Activated T-helper 2 cell treated with anti-CD3 and anti-CD28 coated beads, Interferon-gamma antibody, Interleukin-2, Interleukin-4, amounts not matched to agents 10 μg/mL and 5 μg/mL and 100 μg/mL, durations not matched to agents 14 hours and 24 hours and 36 hours (primary cell): ENCODE results near the gene ADAM8. TPM values are rescaled to one million over a fixed set of nuclear protein-coding genes. Genes with fewer than 3 reads are reported as not detected.
A peak's percentile ranks its signal among the peaks of the same experiment; 100 is the strongest.

Experiments
- DNase-seq: peaks from one replicate; pipeline ENCODE4 v3.0.0; 2021; ENCODE audit warnings: low spot score
- H3K27ac Mint-ChIP-seq: one replicate; pipeline ENCODE4 v1.8.0; 2021; ENCODE audit warnings: mixed read lengths
- H3K27me3 Mint-ChIP-seq: one replicate; pipeline ENCODE4 v1.8.0; 2021; ENCODE audit warnings: low read depth, mixed read lengths
- H3K36me3 Mint-ChIP-seq: one replicate; pipeline ENCODE4 v1.8.0; 2021; ENCODE audit warnings: low read depth, mixed read lengths
- H3K4me1 Mint-ChIP-seq: one replicate; pipeline ENCODE4 v1.8.0; 2021; ENCODE audit warnings: low read depth, mixed read lengths
- H3K4me3 Mint-ChIP-seq: one replicate; pipeline ENCODE4 v1.8.0; 2021; ENCODE audit warnings: low read depth, mild to moderate bottlenecking, moderate library complexity, mixed read lengths
- H3K9me3 Mint-ChIP-seq: one replicate; pipeline ENCODE4 v1.8.0; 2021; ENCODE audit warnings: mixed read lengths
- intact Hi-C: fragments of 100-400 bp; cut with micrococcal nuclease; formaldehyde crosslinking; loops from one replicate; pipeline ENCODE4 v1.15.1; 2023
- total RNA-seq: library from RNA; stranded (reverse); gene quantifications from 2 replicates; pipeline ENCODE4 v1.2.3, GENCODE V29; 2022

ADAM8 gene
- total RNA-seq, 1 donor from 2014 or later, result 214 TPM

DNA sequence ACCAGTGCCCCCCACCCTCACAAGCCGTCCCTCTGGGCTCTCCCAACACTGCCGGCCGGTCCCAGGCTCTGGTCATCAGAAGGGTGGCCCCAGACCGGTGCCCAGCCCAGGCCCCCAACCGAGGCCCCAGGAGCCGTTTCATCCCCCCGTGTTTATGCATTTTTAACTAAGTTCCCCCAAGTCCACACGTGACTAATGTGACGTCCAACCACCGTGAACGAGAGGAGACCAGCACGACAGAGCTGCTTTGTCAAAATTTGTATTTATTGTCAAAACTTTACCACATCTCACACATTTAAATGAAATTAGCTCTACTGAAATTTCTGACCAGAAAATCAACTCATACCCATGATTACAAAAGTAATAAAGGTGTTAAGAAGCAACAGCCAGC lies 30.4 kb downstream of the ADAM8 start:
- H3K27me3 Mint-ChIP-seq, result peaks cover 13% of the 10 kb centered on the region
- H3K4me1 Mint-ChIP-seq, result peaks cover 7% of the 10 kb centered on the region
- no peak for DNase-seq
- no peaks in the 10 kb centered on the region for H3K9me3 Mint-ChIP-seq
- H3K4me3 Mint-ChIP-seq, result no peak overlapping the region
- H3K36me3 Mint-ChIP-seq, result no peaks in the 10 kb centered on the region
- no peak overlapping the region for H3K27ac Mint-ChIP-seq
- intact Hi-C loops, result no loop called here

DNA sequence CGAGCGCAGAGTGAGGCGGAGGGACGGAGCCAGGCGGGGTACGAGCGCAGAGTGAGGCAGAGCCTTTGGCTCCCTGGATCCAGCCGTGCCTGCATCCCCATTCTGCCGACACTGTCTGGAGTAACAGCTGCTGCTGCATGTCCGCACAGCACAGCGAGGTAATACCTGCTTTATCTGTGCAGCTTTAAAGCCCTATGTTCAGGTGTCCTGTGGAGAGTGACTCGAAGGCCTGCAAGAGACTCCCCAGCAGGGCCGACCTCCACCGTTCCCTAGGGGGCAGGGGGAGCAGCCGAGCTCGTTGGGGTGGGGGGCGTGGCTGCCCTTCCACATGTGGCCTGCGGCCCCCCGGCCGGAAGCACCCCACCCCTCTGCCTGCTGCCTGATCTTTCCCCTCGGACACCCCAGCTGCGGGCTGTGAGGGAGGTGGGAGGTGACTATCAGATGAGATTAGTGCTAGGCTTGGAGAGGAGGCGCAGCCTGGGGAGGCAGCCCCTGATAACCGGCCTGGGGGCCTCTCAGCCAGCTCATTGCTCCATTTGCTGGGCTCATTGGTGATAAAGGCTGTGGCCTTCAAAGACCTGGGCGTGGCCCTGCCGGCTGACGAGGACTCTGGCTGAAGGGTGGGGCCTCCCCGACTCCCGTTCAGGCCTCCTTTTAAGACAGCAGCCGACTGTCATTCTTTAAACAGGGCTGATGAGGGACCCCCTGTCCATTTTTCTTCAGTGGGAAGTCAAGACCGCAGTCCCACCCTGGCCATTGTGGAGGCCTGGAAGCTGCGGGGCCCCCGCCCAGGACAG lies 31.0 kb downstream of the ADAM8 start:
- no peaks in the 10 kb centered on the region for H3K9me3 Mint-ChIP-seq
- H3K4me1 Mint-ChIP-seq, result peaks cover 10% of the 10 kb centered on the region
- peaks cover 19% of the 10 kb centered on the region for H3K27me3 Mint-ChIP-seq
- H3K27ac Mint-ChIP-seq, result no peak overlapping the region
- no peak overlapping the region for H3K4me3 Mint-ChIP-seq
- no peak for DNase-seq
- no peaks in the 10 kb centered on the region for H3K36me3 Mint-ChIP-seq
- intact Hi-C loops, result no loop called here

DNA sequence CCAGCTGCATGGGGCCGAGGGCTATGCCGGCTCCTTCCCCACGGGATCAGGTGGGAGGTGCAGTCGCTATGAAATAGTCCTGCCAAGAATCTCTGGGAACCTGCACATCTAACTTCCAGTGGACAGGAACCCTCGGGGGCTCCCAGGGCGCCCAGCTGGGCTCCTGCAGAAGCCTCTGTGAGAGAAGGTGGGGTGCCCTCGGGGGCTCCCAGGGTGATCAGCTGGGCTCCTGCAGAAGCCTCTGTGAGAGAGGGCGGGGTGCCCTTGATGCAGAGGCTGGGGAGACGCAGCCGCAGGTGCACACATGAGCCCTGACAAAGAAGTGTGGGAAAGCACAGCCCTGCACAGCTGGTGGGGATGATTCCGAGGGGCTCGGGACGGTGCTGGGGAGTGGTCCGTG lies 33.1 kb downstream of the ADAM8 start:
- H3K9me3 Mint-ChIP-seq, result no peaks in the 10 kb centered on the region
- H3K4me3 Mint-ChIP-seq, result no peak overlapping the region
- H3K4me1 Mint-ChIP-seq, result peaks cover 10% of the 10 kb centered on the region
- intact Hi-C loops, result no loop called here
- no peaks in the 10 kb centered on the region for H3K36me3 Mint-ChIP-seq
- H3K27ac Mint-ChIP-seq, result no peak overlapping the region
- DNase-seq, result no peak
- peaks cover 29% of the 10 kb centered on the region for H3K27me3 Mint-ChIP-seq

DNA sequence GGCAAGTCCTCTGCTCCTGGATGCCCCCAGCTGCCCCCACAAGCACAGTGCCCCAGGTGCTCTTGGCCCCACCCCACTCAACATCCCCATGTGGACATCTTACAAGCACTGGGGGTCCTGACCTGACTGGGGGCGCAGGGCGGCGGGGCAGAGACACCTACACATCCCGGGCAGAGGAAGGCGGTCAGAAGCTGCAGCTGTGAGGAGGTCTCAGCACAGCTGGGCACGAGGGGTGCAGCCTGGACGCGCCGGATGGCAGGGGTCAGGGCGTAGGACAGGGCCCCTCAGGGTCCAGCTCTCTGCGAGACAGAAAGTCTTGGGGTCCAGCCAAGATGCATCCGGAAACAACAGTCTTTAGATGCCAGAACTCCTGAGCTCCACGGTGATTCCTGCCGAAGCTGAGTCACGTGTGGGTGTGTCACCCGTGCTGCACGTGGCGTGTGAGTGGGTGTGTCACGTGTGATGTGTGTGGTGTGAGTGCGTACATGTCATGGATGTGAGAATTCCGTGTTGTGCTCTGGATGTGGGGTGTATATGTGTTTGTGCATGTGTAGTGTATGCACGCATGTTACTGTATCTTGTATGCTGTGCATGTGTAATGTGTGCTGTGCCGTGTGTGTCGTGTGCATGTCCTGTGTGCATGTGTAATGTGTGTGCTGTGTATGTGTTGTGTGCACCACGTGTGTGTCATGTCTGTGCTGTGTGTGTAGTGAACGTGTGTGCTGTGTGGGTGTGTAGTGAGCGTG lies 33.9 kb downstream of the ADAM8 start:
- Mint-ChIP-seq H3K27ac (no peak overlapping the region), H3K9me3 (no peaks in the 10 kb centered on the region), H3K36me3 (no peaks in the 10 kb centered on the region), H3K4me3 (no peak overlapping the region), H3K4me1 (peaks cover 10% of the 10 kb centered on the region), H3K27me3 (peaks cover 34% of the 10 kb centered on the region)
- intact Hi-C loops, result no loop called here
- DNase-seq, result no peak

DNA sequence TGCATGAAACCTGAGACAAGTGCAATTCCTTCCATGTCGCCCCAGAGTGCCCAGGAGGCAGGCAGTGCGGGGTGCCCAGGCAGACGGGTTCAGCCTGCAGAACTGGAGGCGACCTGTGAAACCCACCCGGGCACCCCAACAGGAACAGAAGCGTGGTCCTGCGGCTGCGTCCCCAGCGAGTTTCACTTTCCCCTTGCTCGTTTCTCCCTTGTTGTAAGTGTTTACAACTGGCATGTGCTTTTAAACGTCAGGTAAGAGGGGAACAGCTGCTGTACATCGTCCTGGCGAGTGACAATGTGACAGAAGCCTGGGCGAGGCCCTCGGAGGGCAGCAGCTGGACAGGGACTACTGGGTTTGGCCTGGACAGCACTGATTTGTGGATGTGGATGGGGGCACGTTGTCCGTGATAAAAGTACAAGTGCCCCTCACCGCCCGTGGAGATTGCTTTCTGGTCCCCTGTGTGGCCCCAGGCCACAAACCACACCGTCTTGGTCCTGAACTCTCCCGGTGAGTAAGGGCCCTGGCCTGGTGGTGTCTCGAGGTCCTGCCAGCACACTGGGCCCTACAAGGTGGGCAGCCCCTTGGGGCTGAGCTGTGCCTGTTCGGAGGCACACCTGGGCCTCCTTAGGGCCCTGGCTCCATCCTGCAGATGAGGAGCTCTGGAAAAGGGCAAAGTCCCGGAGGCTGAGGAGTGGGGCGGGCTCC lies 35.0 kb downstream of the ADAM8 start:
- no peak overlapping the region for H3K27ac Mint-ChIP-seq
- H3K4me3 Mint-ChIP-seq, result peak overlapping the region; percentile 47
- H3K4me1 Mint-ChIP-seq, result peaks cover 10% of the 10 kb centered on the region
- no peak for DNase-seq
- intact Hi-C loops, result no loop called here
- no peaks in the 10 kb centered on the region for H3K9me3 Mint-ChIP-seq
- no peaks in the 10 kb centered on the region for H3K36me3 Mint-ChIP-seq
- peaks cover 34% of the 10 kb centered on the region for H3K27me3 Mint-ChIP-seq

DNA sequence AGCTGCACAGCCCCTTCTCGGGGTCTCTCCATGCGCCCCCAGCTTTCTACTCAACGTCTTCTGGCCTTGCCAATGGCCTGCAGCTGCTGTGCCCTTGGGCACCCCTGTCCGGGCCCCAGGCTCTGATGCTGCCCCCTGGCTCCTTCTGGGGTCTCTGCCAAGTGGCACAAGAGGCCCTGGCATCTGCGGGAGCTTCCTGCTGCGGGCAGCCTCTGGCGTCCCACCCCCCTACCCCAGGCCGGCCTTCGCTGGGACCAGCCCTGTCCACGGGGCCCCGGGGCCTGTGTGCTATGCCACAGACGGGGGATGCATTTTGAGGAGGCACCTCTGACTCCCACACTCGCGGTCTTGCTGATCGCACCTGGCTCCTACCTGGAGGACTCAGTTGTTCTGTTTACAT lies 36.7 kb downstream of the ADAM8 start:
- Mint-ChIP-seq H3K4me1 (peaks cover 12% of the 10 kb centered on the region), H3K27me3 (peaks cover 39% of the 10 kb centered on the region), H3K36me3 (no peaks in the 10 kb centered on the region), H3K4me3 (no peak overlapping the region), H3K9me3 (no peaks in the 10 kb centered on the region), H3K27ac (no peak overlapping the region)
- intact Hi-C loops, result loop anchor here (10.0 kb wide), 2 partner anchors 295 to 455 kb away; partner anchors contain the start of gene NKX6-2
- DNase-seq, result no peak

DNA sequence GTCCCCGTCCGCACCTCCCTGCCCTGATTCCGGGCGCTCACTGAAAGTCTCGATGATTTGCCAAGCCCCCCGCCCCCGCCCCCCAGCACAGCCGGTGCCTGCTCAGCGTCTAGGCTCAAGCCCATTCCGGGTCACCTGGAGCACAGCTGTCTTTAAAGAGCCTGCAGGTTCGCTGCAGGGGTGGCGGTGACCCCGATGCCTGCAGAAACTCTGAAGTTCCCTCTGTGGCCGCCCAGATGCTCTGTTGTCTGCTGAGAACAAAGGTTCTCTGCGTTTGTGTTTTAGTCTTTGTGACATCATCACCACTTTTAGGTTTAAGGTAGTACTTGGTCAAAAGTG lies 38.2 kb downstream of the ADAM8 start:
- intact Hi-C loops, result loop anchor here (10.0 kb wide), 2 partner anchors 296 to 454 kb away; partner anchors contain the start of gene NKX6-2
- Mint-ChIP-seq H3K27me3 (peaks cover 51% of the 10 kb centered on the region), H3K27ac (no peak overlapping the region), H3K4me3 (no peak overlapping the region), H3K4me1 (peaks cover 13% of the 10 kb centered on the region), H3K9me3 (no peaks in the 10 kb centered on the region), H3K36me3 (no peaks in the 10 kb centered on the region)
- DNase-seq, result no peak

DNA sequence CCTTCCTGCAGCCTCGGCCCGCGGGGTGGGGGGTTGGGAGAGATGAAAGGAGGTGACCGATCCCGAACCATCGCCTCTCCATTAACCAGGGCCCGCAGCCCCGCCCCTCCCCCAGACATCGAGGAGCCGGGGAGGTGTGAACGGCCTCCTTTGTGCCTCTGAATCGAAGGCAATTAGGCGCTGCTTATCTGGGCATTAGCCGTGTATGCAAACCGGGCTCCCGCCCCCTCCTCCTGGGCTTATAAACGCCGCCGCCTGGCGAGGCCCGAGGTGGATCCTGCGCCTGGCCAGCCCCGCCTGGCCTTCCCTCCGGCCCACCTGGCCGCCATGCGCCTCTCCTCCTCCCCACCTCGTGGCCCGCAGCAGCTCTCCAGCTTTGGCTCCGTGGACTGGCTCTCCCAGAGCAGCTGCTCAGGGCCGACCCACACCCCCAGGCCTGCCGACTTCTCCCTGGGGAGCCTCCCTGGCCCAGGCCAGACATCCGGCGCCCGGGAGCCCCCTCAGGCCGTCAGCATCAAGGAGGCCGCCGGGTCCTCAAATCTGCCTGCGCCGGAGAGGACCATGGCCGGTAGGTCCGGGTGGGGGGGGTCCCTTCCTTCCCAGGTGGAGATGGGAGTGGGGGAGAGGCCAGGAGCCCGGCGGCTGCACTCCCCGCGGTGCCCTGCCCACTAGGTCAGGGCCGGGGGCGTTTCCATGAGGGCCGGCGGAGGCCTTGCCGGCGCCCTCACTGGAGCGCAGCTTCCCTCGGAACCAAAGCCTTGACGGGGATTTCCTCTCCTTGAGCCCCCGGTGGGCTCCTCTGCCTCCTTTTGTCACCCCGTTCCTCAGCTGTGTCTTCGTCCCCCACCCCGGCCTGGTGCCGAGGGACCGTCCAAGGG lies 38.8 kb downstream of the ADAM8 start, which contains the start of gene VENTX:
Gene VENTX (plus strand): TSS at position 268 of the 878 bp plus-strand sequence. CDS start 60 bp downstream, at position 328.
- peaks cover 13% of the 10 kb centered on the region for H3K4me1 Mint-ChIP-seq
- no peaks in the 10 kb centered on the region for H3K9me3 Mint-ChIP-seq
- DNase-seq, result no peak
- no peak within 1 kb of the TSS for H3K4me3 Mint-ChIP-seq
- peaks cover 56% of the 10 kb centered on the region for H3K27me3 Mint-ChIP-seq
- no peak within 1 kb of the TSS for H3K27ac Mint-ChIP-seq
- intact Hi-C loops, result loop anchor here (10.0 kb wide), 2 partner anchors 297 to 453 kb away; partner anchors contain the start of gene NKX6-2
- no peaks in the 10 kb centered on the region for H3K36me3 Mint-ChIP-seq

DNA sequence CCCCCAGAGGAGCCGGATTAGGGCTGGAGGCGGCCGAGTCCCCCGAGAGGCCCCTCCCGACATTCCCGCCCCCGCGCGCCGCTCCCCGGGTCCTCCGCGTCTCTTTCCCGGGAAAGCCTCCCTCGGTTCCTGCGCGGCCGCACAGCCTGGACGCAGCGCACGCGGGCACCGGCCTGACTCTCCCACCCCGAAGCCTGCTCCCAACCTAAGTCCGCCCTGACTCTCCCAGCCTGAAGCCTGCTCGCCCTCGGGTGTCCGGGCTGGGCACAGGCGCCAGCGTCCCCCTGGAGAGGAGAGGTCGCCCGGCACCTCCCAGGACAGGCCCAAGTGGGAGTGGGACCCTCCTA lies 39.5 kb downstream of the ADAM8 start:
- intact Hi-C loops, result loop anchor here (10.0 kb wide), 2 partner anchors 298 to 452 kb away; partner anchors contain the start of gene NKX6-2

DNA sequence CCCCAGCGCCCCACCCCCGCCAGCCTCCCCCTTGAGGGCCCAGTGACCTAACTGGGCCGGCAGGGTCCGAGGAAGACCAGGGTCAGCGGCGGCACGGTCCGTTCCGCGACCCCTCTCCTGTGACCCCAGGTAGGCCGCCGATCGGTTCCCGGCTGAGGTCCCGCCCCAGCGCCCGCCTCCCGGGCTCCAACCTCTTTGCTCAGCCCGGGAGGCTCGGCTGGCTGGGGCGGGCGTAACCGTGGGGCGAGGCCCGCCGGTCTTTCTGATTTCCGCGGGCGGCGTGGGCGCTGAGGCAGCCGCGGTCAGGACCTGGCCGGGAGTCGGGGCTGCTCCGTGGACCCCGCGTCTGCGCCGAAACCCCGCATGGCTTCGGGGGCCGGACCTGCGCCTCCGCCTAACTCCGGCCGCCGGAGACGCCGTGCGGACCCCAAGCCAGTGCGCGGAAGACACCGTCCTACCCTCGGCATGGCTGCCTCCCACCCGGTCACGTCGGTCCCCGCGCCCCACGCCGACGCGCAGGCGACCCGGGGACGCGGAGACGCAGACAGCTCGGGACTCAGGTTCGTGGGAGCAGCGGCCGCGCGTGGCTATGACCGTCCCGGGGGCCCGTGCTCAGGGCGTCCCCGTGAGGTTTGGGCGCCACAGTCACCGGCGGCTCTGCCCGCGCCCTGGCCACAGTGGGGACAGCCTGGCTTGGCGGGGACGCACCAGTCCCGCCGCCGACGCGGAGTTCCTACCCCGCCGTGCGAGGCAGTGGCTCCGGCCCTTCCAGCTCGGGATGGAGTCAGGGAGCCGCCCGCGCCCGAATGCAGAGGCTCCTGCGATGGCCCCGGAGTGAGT lies 40.0 kb downstream of the ADAM8 start:
- H3K27ac Mint-ChIP-seq, result no peak overlapping the region
- H3K36me3 Mint-ChIP-seq, result no peaks in the 10 kb centered on the region
- no peak for DNase-seq
- no peak overlapping the region for H3K4me3 Mint-ChIP-seq
- H3K4me1 Mint-ChIP-seq, result peaks cover 10% of the 10 kb centered on the region
- intact Hi-C loops, result loop anchor here (10.0 kb wide), 2 partner anchors 298 to 452 kb away; partner anchors contain the start of gene NKX6-2
- peaks cover 60% of the 10 kb centered on the region for H3K27me3 Mint-ChIP-seq
- no peaks in the 10 kb centered on the region for H3K9me3 Mint-ChIP-seq

More for the DNA sequence above, 39.5 kb downstream of the ADAM8 start:
- H3K4me3 Mint-ChIP-seq, result no peak overlapping the region
- DNase-seq, result no peak
- no peak overlapping the region for H3K27ac Mint-ChIP-seq
- peaks cover 13% of the 10 kb centered on the region for H3K4me1 Mint-ChIP-seq
- no peaks in the 10 kb centered on the region for H3K9me3 Mint-ChIP-seq
- H3K36me3 Mint-ChIP-seq, result no peaks in the 10 kb centered on the region
- H3K27me3 Mint-ChIP-seq, result peaks cover 57% of the 10 kb centered on the region

DNA sequence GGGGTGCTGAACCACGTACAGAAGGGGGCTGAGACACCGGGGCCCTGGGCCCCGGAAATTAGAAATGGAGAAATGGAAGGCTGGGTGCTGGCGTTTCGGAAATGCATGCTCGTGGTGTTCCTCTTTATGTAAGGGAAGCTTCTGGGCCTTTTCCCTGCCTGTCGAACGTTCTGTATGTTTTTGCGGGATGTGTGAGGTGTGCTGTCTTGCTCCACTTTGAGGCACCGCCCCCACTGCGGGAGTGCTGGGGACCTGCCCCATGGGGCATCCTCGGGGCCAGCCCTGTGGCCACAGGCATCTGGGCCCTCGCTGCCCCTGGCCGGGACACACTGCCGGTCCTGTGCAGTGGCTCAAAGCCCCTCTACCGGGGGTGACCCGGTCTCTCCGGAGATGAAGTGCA lies 40.7 kb downstream of the ADAM8 start:
- Mint-ChIP-seq H3K27ac (no peak overlapping the region), H3K4me1 (peaks cover 6% of the 10 kb centered on the region), H3K4me3 (peak overlapping the region; percentile 8), H3K27me3 (peaks cover 57% of the 10 kb centered on the region), H3K9me3 (no peaks in the 10 kb centered on the region), H3K36me3 (no peaks in the 10 kb centered on the region)
- no peak for DNase-seq
- intact Hi-C loops, result loop anchor here (10.0 kb wide), 2 partner anchors 299 to 451 kb away; partner anchors contain the start of gene NKX6-2
